Stimulated activated effector memory CD8-positive, alpha-beta T cell treated with anti-CD3 and anti-CD28 coated beads, Interleukin-12 subunit alpha, Interleukin-12 subunit beta, amount 100 ng/mL, for 72 hours (primary cell): Measurements from ENCODE around the gene TCF25.
A peak's percentile ranks its signal among the peaks of the same experiment; 100 is the strongest.

Experiments
- ATAC-seq: fragments of 150-1000 bp; cut with Tn5 transposase; 2 replicates; pipeline ENCODE4 v1.10.0; 2021
- DNase-seq, 2 donors: peaks; one replicate each; pipeline ENCODE4 v3.0.0; 2021 to 2022; ENCODE audit warnings: low spot score in 2 of 2
- H3K27ac Mint-ChIP-seq: one replicate; pipeline ENCODE4 v1.8.0; 2022; ENCODE audit warnings: mild to moderate bottlenecking, mixed read lengths
- H3K36me3 Mint-ChIP-seq: one replicate; pipeline ENCODE4 v1.8.0; 2022; ENCODE audit warnings: mild to moderate bottlenecking, mixed read lengths
- H3K4me1 Mint-ChIP-seq: one replicate; pipeline ENCODE4 v1.8.0; 2022; ENCODE audit warnings: mixed read lengths
- H3K4me3 Mint-ChIP-seq: one replicate; pipeline ENCODE4 v1.8.0; 2022; ENCODE audit warnings: mild to moderate bottlenecking, mixed read lengths
- H3K9me3 Mint-ChIP-seq: one replicate; pipeline ENCODE4 v1.8.0; 2022; ENCODE audit warnings: mixed read lengths

The TCF25 gene

GRCh38 chr16:89837014-89837546 is 36.3 kb upstream of the TCF25 start:
- ATAC-seq (no peak), DNase-seq (no peak)
- Mint-ChIP-seq H3K27ac (peak overlapping the region; percentile 69), H3K9me3 (no peaks in the 10 kb centered on the region), H3K36me3 (peaks cover 7% of the 10 kb centered on the region), H3K4me1 (peaks cover 31% of the 10 kb centered on the region), H3K4me3 (peak overlapping the region; percentile 56)

DNA sequence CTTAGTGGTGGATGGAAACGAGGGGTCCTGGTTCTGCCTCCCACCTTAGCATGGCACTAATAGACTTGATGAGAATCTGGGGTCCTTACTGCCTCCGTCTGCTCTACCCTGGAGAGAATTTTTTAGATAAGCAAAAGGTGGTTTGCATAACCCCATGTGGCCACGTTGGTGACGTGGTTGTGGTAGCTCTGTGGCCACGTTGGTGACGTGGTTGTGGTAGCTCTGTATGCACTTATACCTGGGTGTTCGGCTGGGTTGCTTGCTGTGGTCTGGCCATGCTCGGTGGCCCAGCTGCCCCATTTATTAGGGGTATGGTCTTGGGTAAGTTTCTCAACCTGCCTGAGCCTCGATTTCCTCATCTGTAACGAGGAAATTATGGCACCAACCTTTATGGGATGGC is 32.1 kb upstream of the TCF25 start:
- H3K36me3 Mint-ChIP-seq, result peaks cover 7% of the 10 kb centered on the region
- peak overlapping the region; percentile 23 for H3K4me3 Mint-ChIP-seq
- H3K9me3 Mint-ChIP-seq, result no peaks in the 10 kb centered on the region
- ATAC-seq, result peak; percentile 95
- H3K4me1 Mint-ChIP-seq, result peaks cover 42% of the 10 kb centered on the region
- peak; percentile 64 to 88 for DNase-seq
- peak overlapping the region; percentile 48 for H3K27ac Mint-ChIP-seq

GRCh38 chr16:89842471-89843408 is 30.7 kb upstream of the TCF25 start:
- Mint-ChIP-seq H3K36me3 (peaks cover 7% of the 10 kb centered on the region), H3K27ac (no peak overlapping the region), H3K4me3 (no peak overlapping the region), H3K4me1 (peaks cover 34% of the 10 kb centered on the region), H3K9me3 (no peaks in the 10 kb centered on the region)
- ATAC-seq (no peak), DNase-seq (no peak)

- Mint-ChIP-seq H3K4me1 (peaks cover 28% of the 10 kb centered on the region), H3K4me3 (no peak overlapping the region), H3K27ac (no peak overlapping the region), H3K36me3 (peaks cover 7% of the 10 kb centered on the region), H3K9me3 (no peaks in the 10 kb centered on the region)
- ATAC-seq, result no peak
- DNase-seq, result no peak
These were observed 29.7 kb upstream of the TCF25 start for GRCh38 chr16:89843409-89844350.

DNA sequence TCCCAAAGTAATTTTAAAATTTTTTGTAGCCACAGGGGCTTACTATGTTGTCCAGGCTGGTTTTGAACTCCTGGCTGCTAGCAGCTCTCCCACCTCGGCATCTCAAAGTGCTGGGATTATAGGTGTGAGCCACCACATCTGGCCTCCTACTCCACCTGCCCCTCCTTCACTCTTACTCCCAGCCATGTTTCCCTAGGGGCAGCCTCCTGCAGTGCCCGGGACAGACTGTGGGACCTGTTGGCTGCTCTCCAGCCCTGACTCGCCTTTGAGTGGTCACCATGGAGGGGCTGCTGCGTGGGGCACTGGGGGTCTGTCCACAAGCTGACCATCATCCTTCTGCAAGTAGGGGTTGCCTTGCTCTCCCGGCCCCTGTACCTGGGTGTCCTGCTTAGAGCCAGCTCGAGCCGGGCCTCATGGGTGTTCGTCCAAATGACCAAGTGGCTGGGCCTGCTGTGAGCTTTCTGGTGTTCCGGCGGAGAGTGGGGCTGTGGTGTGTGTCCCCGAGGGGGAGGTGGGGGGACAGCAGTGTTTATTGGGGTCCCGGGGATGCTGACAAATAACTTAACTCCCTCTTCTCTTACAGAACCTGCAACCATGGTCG is 28.6 kb upstream of the TCF25 start:
- Mint-ChIP-seq H3K4me1 (peaks cover 17% of the 10 kb centered on the region), H3K4me3 (no peak overlapping the region)
- no peak for DNase-seq

GRCh38 chr16:89845417-89845816 is 28.0 kb upstream of the TCF25 start:
- no peak for ATAC-seq
- DNase-seq, result no peak
- peak overlapping the region; percentile 30 for H3K4me3 Mint-ChIP-seq
- peaks cover 17% of the 10 kb centered on the region for H3K4me1 Mint-ChIP-seq
- no peaks in the 10 kb centered on the region for H3K9me3 Mint-ChIP-seq
- H3K36me3 Mint-ChIP-seq, result peaks cover 7% of the 10 kb centered on the region
- no peak overlapping the region for H3K27ac Mint-ChIP-seq

More for the DNA sequence above, 28.6 kb upstream of the TCF25 start:
- H3K27ac Mint-ChIP-seq, result no peak overlapping the region
- H3K9me3 Mint-ChIP-seq, result no peaks in the 10 kb centered on the region
- no peak for ATAC-seq
- peaks cover 7% of the 10 kb centered on the region for H3K36me3 Mint-ChIP-seq

- Mint-ChIP-seq H3K36me3 (no peaks in the 10 kb centered on the region), H3K4me1 (peaks cover 10% of the 10 kb centered on the region), H3K4me3 (no peak overlapping the region), H3K9me3 (no peaks in the 10 kb centered on the region), H3K27ac (no peak overlapping the region)
- DNase-seq (no peak), ATAC-seq (no peak)
These were observed 26.1 kb upstream of the TCF25 start for GRCh38 chr16:89847051-89847939.

GRCh38 chr16:89847940-89848297 is 25.5 kb upstream of the TCF25 start:
- H3K27ac Mint-ChIP-seq, result no peak overlapping the region
- no peaks in the 10 kb centered on the region for H3K36me3 Mint-ChIP-seq
- H3K4me3 Mint-ChIP-seq, result no peak overlapping the region
- H3K4me1 Mint-ChIP-seq, result peaks cover 10% of the 10 kb centered on the region
- DNase-seq (no peak), ATAC-seq (no peak)
- no peaks in the 10 kb centered on the region for H3K9me3 Mint-ChIP-seq

DNA sequence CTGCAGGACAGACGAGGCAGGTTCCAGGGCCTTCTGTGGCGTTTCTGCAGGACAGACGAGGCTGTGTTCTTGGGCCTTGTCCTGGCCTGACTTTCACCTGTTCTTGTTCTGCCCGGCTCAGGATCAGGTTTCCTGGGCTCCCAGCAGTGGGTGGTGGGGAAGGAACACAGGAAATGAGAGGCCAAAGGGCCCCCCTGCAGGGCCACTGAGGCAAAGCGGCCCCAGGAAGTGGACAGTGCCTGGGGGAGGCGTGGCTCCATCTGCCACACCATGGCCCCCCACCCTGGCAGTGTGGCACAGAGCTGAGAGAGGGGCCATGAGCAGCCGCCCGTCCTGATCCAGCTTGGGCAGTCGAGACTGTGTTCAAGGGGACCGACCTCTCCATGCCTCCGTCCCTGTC is 24.4 kb upstream of the TCF25 start:
- Mint-ChIP-seq H3K4me3 (no peak overlapping the region), H3K27ac (no peak overlapping the region), H3K9me3 (no peaks in the 10 kb centered on the region), H3K36me3 (no peaks in the 10 kb centered on the region), H3K4me1 (peaks cover 10% of the 10 kb centered on the region)
- DNase-seq (no peak), ATAC-seq (no peak)

GRCh38 chr16:89853306-89853993 is 19.9 kb upstream of the TCF25 start:
- ATAC-seq (peak; percentile 21), DNase-seq (no peak)
- Mint-ChIP-seq H3K4me1 (no peaks in the 10 kb centered on the region), H3K36me3 (no peaks in the 10 kb centered on the region), H3K27ac (no peak overlapping the region), H3K4me3 (no peak overlapping the region), H3K9me3 (no peaks in the 10 kb centered on the region)

DNA sequence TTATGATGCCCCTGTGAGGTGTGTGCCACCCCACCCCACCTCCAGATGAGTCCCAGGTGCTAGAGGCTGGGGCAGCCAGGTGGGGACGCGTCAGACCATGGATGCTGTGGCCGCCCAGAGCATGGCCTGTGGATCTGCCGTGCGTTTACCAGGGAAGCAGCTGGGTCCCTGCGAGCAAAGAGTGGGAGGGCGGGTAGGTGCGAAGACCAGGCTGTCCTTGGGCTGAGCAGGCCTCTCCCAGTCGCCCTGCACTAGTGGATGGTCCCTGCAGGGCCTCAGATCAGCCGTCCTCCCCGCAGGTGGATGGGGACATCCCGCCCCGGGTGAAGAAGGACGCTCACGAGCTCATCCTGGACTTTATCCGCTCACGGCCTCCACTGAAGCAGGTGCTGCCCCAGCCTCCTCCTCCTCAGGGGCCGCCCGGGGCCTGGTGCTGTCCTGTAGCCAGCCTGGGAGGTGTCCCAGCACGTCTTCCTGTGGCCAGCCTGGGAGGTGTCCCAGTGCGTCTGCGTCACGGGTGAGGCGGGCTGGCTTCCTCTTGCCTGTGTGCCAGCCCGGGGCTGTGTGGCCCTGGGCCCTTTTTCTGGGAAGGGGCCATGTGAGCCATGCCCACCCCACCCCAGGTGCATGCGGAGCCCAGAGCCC is 18.0 kb upstream of the TCF25 start:
- DNase-seq, result no peak
- Mint-ChIP-seq H3K36me3 (no peaks in the 10 kb centered on the region), H3K4me1 (peaks cover 2% of the 10 kb centered on the region), H3K9me3 (no peaks in the 10 kb centered on the region), H3K4me3 (no peak overlapping the region), H3K27ac (no peak overlapping the region)
- ATAC-seq, result no peak

GRCh38 chr16:89855986-89856385 is 17.4 kb upstream of the TCF25 start:
- no peaks in the 10 kb centered on the region for H3K9me3 Mint-ChIP-seq
- ATAC-seq (no peak), DNase-seq (no peak)
- no peak overlapping the region for H3K4me3 Mint-ChIP-seq
- H3K27ac Mint-ChIP-seq, result no peak overlapping the region
- peaks cover 7% of the 10 kb centered on the region for H3K4me1 Mint-ChIP-seq
- H3K36me3 Mint-ChIP-seq, result no peaks in the 10 kb centered on the region

DNA sequence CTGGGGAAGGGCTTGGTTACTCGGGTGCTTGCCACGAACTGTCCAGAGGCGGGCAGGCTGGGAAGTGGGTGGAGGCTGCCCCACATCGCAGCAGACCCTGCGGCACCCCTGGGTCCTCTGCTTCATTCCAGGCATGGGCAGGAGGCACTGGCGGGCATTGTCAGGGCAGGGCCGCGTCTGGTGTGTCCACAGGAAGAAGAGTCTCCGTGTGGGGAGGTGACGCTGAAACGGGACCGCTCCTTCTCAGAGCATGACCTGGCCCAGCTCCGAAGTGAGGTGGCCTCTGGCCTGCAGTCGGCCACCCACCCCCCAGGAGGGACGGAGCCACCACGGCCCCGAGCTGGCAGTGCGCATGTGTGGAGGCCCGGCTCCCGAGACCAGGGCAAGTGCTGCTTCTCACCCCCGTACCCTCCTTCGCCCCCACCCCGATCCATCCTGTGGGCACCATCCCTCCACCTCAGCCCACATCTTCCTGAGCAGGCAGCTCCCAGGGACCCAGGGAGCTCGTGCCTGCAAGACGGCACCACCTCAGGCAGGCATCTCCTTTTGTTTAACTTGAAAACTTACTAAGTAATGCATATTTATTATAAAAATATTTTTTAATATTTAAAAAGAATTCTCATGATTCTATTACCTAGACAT is 14.3 kb upstream of the TCF25 start:
- ATAC-seq (no peak), DNase-seq (no peak)
- Mint-ChIP-seq H3K27ac (no peak overlapping the region), H3K36me3 (no peaks in the 10 kb centered on the region), H3K4me1 (peaks cover 29% of the 10 kb centered on the region), H3K4me3 (no peak overlapping the region), H3K9me3 (no peaks in the 10 kb centered on the region)
